Uterus (tissue), 2 donors: ENCODE data around the gene ENPP3.

Experiments
- CTCF ChIP-seq, 4 experiments: fragments of 200-600 bp in 2 of 4; fragments of 450-650 bp in 2 of 4; sonication (generic) in 2 of 4; IDR thresholded peaks; one replicate each; pipeline ENCODE4 v1.5.1; 2016 to 2019; ENCODE audit warnings: antibody characterized with exemption in 4 of 4, mild to moderate bottlenecking in 2 of 4, moderate library complexity in 1 of 4
- POLR2A ChIP-seq, 2 donors: fragments of 450-650 bp; IDR thresholded peaks; one replicate each; pipeline ENCODE4 v1.6.1; 2016; ENCODE audit warnings: antibody characterized with exemption in 2 of 2, mild to moderate bottlenecking in 1 of 2, moderate library complexity in 1 of 2

- TF ChIP-seq CTCF (IDR thresholded peaks at IDR 0.05) (no peak), POLR2A (IDR thresholded peaks at IDR 0.05) (no peak)
Observed at GRCh38 chr6:131784561-131784960, 147.5 kb downstream of the ENPP3 start.
